ENCODE measurements around the gene NAB2.

DNA sequence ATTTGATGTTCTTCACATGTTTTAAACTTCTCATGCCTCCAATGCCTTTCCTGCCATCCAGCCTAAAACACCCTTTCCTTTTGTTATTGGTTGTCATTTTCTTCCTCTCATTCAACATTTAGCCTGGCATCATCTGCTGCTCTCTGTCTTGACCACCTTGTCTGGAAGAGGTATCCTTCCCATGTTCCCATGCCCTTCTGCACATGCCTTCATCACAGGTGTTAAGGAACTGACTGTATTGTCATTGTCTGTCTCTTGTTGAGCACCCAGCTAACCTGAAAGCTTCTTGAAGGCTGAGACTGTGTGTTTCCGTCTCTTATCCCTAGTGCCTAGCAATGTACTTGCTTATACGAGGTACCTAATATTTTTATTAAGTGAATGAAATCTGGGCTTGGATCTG lies 34.9 kb downstream of the NAB2 start:
- TF ChIP-seq EZH2 (IDR thresholded peaks at IDR 0.05; ENCODE audit: borderline replicate concordance, low read depth, low read length) (no peak), POLR2AphosphoS5 (IDR thresholded peaks at IDR 0.05; ENCODE audit: control insufficient read depth, insufficient read depth, low read depth, low read length) (no peak), ZNF586 (CRISPR knock-in tag; conservative IDR thresholded peaks at IDR 0.05) (no peak)
- TF ChIP-seq, protein P1, sequence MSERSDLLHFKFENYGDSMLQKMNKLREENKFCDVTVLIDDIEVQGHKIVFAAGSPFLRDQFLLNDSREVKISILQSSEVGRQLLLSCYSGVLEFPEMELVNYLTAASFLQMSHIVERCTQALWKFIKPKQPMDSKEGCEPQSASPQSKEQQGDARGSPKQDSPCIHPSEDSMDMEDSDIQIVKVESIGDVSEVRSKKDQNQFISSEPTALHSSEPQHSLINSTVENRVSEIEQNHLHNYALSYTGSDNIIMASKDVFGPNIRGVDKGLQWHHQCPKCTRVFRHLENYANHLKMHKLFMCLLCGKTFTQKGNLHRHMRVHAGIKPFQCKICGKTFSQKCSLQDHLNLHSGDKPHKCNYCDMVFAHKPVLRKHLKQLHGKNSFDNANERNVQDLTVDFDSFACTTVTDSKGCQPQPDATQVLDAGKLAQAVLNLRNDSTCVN (CRISPR knock-in tag; IDR thresholded peaks at IDR 0.05): no peak

Measured in K562 (cell line).